GM18511 (cell line): Measurements from ENCODE around the gene HHAT.
"Not testable (repeated sequence)": the region's sequence is repeated elsewhere in the genome, so short reads cannot be mapped to it uniquely, and the experiment has no call there.

Experiments used
- ATAC-seq: cut with Tn5 transposase; IDR thresholded peaks from one replicate; pipeline ENCODE4 v1.9.1; 2021; ENCODE audit warnings: mild to moderate bottlenecking, moderate library complexity; ENCODE audit not compliant: unreplicated experiment

The HHAT gene

DNA sequence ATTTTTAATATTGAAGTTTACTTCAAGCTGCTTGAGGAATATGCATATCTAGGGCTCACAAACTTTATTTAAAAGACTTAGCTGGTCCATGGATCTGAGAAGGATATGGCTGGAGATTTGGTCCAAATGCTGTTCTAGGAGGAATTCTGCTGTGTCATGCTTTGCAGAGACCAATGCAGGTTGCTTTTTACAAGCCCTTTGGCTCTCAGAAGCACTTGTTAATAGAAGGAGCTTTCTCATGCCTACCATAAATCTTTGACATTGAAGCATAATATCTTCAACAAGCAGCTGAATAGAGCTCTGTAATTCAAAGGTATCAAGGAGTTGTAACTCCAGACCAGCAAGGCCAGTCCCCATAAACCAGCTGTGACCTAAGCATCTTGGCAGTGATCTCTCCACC lies 299.1 kb downstream of the HHAT start:
- no peak for ATAC-seq

- no peak for ATAC-seq
Measured at GRCh38 chr1:210629276-210629675, 300.6 kb downstream of the HHAT start.

GRCh38 chr1:210631399-210631798 lies 302.7 kb downstream of the HHAT start:
- ATAC-seq, result no peak

- ATAC-seq, result no peak
Measured at GRCh38 chr1:210633140-210633539, 304.4 kb downstream of the HHAT start.

- no peak for ATAC-seq
Measured at GRCh38 chr1:210633636-210634035, 304.9 kb downstream of the HHAT start.

DNA sequence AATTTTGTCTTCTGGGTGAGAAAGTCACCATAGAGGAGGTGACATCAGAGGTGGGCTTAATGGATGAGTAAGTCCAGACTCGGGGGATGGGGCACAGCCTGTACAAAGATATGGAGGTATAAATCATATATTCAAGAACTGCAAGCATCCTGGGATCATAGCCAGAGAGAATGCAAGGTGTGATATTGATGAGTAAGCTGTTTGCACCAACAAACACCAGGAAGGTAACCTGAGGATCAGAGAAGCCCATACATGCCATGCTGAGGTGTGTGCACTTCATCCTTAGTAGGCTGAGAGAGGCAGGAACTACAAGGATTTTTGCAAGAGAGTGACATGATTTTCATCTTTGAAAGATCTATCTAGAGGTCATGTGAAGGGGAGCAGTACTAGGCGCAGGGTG lies 306.4 kb downstream of the HHAT start:
- no peak for ATAC-seq

DNA sequence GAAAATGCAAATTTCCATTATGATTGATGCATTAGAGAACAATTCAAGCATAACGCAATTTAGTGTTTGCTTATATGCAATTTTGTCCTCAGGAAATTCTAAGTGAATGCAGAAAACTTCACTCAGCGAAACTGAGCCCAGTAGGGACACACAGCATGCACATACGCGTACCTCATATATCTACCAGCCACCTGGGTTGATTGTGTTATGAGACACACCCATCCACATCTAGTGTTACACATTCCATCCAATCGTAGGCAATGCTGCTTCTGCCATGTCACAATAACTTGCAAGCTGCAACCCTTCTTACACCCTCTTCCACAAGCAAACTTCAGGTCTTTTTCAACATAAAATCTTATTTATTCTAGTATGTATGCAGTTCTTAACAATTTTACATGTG lies 312.9 kb downstream of the HHAT start:
- ATAC-seq, result no peak

GRCh38 chr1:210645582-210646257 lies 317.0 kb downstream of the HHAT start:
- ATAC-seq, result no peak

GRCh38 chr1:210646258-210646616 lies 317.5 kb downstream of the HHAT start:
- no peak for ATAC-seq

- no peak for ATAC-seq
Measured at GRCh38 chr1:210647406-210648333, 319.0 kb downstream of the HHAT start.

DNA sequence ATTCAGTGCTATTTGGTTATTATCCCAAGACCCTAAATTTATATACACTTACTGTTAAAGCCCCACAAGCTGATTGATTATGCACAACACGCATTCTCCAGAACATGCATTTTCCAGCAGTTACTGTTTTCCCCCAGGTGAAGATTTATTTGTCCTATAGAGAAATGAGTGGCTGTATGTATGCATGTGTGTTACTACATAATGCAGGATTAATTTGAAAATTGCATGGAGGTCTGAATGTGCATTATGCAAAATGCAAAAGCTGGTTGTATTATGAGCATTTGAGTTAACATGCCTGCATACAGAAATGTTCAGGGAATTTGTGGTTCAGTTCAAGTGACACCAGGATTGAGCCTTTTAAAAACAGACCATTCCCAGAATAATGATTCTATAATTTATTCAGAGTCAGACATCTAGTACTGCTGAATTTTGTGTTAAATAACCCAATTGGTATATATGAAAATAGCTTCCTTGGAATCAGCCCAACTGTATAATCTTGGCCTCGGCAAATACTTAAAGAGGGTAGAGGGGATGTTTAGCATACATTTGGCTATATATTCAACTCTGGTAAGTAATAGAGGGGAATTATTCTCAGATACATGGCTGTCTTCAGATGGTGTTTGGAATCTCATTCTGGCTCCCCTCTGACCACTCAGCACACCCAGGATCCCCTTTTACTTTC lies 320.0 kb downstream of the HHAT start:
- ATAC-seq, result no peak

GRCh38 chr1:210650403-210650802 lies 321.7 kb downstream of the HHAT start:
- ATAC-seq, result no peak

- ATAC-seq, result no peak
Measured at GRCh38 chr1:210652329-210652954, 323.7 kb downstream of the HHAT start.

GRCh38 chr1:210653771-210654170 lies 325.1 kb downstream of the HHAT start:
- ATAC-seq, result no peak

GRCh38 chr1:210654176-210654981 lies 325.7 kb downstream of the HHAT start:
- ATAC-seq, result no peak

- no peak for ATAC-seq
Measured at GRCh38 chr1:210655511-210655910, 326.8 kb downstream of the HHAT start.

GRCh38 chr1:210657806-210658205 lies 329.1 kb downstream of the HHAT start:
- ATAC-seq, result no peak

DNA sequence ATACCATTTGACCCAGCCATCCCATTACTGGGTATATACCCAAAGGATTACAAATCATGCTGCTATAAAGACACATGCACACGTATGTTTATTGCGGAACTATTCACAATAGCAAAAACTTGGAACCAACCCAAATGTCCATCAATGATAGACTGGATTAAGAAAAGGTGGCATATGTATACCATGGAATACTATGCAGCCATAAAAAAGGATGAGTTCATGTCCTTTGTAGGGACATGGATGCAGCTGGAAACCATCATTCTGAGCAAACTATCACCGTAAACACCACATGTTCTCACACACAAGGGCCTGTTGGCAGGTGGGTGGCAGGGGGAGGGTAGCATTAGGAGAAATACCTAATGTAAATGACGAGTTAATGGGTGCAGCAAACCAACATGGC lies 332.8 kb downstream of the HHAT start:
- ATAC-seq, result not testable (repeated sequence)

DNA sequence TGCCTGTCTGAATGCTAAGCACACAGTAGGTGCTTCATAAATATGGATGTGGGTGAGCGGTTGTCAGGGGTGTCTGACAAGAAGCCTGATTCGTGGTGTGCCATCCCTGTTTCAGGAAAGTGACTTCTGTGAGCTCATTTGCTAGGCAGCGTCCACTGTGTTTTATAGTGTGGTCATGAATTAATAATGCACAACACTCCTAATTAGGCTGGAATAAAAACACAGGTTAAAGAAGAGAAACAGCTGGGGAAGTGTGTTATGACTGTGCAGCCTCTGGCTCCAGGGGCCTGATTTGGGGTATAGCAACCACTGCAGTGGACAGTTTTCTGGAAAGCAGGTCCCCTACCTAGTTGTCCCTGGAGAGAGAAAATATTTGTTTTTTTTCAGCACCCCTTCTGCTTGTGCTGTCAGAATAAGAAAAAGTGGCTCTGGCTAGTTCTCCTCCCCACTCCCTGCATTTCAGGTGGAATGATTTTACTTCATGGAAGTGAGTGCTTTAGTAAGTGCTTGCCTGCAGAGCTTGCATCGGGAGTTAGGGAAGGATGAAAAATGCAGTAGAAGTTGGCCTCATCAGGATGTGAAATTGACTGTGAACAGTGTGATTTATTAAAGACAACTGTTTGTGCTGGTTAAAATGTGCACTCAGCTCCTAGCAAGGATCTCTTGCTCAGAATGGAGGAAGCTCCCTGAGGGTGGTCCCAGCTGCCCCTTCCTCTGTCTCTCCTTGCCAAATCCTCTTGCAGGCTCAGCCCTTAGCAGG lies 333.8 kb downstream of the HHAT start:
- no peak for ATAC-seq
